CD4-positive, alpha-beta T cell treated with Interleukin-10 for 1 hour (primary cell): ENCODE results near the gene MCFD2.
"Not testable (repeated sequence)": the region's sequence is repeated elsewhere in the genome, so short reads cannot be mapped to it uniquely, and the experiment has no call there.

Source experiments
- DNase-seq: peaks from one replicate; pipeline ENCODE4 v3.0.0-alpha.2; 2020

MCFD2 gene

DNA sequence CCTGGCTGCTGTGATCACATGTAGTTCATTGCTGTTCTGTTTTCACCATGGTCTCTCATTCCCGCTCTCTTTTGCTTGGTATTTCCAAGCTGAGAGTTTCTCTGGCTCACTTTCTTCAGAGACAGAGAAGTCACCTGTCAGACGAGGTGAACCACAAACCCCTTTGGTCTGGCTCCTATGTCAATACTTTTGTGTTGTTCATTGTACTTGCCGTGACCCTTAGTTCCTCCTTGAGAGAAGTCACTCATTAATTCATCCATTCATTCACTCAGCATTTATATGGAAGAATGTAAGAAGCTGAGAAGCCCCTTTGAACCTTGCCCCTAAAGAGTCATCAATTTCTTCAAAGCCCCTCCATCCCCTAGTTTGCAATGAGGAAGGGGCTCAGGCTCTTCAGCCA, 15.2 kb downstream of the MCFD2 start:
- DNase-seq: no peak

DNA sequence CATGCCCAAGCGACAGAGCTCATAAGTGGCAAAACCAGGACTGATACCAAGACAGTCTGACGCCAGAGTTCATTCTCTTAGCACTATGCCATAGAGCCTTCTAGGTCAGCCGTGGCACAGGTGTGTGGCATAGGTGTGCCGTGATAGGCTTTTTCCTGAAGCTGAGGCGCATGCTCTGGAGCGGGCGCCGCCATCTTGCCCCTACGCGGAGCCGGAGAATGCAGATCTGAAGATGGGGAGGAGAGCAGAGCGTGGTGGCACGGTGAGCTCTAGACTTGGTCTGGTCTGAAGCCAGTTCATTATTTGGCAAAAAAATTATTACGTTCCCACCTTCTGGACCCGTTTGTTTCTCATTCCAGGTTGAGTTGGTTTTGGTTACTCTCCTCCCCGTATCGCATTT, 16.6 kb downstream of the MCFD2 start:
- no peak for DNase-seq

DNA sequence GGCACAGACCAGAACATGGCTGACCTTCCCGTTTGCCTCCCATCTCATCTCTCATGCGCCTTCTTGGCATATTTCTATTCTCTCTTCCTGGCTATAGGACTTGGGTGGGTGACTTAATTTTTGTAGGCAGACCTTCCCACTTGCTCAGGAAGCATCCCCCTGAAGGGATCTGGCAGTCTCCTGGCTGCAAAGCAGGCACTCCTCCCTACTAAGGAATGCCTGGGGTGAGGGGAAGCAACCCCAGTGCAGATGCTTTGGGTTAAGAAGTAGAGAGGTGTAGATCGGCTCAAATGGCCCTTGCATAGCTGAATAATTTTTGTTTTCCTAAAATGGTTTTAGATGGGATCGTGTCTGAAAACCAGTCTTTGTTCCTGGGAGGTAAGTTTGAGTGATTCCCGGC, 17.6 kb downstream of the MCFD2 start:
- DNase-seq: no peak

DNA sequence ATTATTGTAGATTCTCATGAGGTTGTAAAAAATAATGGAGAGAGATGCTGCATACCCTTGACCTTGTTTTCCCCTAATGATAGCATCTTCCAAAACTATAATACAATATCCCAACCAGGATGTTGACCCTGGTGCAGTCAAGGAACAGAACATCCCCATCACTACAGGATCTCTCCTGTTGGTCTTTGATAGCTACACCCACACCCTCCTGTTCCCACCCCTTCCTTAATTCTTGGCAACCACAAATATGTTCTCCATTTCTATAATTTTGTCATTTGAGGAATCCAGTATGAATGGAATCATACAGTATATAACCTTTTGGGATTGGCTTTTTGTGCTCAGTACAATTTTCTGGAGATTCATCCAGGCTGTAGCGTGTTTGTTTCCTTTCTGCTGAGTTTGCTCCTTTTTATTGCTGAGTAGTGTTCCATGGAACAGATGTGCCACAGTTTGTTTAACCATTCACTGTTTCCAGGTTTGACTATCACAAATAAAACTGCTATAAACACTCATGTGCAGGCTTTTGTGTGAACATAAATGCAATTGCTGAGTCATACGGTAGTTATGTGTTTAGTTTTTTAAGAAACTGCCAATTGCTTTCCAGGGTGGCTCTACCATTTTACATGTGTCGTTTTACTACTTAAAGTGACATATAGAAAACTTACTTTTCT, 22.2 kb downstream of the MCFD2 start:
- DNase-seq: no peak

DNA sequence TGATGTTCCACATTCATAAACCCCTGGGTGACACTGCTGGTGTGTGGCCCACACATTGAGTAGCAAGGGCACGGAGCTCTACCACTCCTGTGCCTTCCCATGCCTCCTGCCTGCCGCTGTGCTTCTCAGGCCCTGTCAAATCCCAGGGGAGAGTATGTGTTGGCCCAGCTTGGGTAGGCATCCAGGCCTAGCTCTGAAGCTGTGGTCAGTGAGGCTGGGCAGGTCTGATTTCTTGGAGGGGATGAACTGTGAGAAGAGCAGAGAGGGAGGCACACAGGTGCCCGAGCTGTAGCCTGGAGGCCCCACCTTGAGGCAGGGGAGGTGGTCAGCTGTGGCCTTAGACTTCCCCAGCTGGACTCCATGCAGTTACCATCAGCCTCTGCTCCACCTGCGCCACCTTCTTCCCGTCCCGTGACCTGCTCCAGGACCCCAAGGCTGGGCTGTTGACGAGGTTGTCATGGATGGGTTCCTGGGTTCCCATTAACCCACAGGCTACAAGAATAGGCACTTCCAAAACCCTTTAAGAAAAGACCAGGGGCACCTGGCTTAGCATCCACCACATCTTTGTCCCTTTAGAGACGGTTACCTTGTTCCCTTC, 23.6 kb downstream of the MCFD2 start:
- no peak for DNase-seq

DNA sequence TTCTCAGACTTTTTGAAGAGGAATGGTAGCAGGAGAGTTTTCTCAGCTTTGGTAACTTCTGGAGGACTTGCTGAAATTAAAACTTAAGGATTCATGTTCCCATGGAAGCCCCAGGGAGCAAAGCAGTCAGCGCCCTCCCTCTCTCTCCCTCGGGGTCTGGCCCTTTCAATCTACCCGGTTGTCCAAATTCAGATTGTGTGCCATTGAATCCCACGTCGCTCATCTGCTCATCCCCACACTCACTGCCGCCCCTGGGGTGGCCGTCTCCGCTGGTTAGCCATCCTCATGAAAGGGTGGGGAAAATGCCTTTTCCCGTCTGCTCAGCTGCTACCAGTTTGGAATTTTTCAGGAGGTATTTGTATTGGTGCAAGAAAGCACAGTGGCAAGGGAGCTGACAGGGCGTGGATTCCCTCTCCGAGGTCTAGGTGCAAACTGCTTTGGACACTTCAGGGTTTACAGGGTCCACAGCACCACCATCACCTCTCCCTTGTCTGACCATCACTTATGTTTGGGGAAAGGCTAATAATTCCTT, 27.1 kb downstream of the MCFD2 start:
- no peak for DNase-seq

DNA sequence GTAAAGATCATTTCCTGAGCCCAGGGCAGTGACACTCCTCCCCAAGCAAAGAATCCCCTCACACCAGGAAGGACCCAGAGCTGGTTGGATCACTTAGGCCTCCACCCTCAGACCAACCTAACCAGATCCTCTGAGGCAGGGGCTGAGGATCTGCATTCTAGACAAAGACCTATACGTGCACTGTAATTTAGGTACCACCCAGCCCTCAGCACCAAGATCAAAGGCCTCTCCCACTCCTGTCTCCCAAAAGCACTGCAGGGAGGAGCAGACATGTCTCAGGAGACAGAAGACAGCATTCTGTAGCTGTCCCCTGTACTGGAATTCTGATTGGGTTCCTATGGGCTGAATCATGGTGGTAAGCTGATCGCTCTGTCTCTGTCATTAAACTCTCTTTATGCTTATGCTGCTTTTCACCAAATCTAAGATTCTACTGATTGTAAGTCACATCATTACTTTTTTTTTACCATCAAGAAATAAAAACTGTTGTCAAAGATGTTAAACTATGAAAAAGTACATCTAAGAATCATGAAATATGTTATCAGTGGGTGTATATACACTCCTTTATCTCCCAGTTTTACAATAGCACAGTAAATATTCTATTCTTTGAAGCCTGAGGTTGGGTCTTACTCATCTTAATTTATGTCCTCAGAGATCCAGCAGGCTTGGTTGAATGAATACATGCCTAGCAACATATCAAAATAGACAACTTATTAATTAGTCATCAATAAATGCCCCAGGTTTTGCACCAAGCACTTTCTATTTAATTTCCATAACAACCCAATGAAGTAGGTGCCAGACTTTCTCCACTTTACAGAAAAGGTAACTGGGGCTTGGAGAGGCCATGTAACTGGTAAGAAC, 28.3 kb downstream of the MCFD2 start:
- DNase-seq: no peak

DNA sequence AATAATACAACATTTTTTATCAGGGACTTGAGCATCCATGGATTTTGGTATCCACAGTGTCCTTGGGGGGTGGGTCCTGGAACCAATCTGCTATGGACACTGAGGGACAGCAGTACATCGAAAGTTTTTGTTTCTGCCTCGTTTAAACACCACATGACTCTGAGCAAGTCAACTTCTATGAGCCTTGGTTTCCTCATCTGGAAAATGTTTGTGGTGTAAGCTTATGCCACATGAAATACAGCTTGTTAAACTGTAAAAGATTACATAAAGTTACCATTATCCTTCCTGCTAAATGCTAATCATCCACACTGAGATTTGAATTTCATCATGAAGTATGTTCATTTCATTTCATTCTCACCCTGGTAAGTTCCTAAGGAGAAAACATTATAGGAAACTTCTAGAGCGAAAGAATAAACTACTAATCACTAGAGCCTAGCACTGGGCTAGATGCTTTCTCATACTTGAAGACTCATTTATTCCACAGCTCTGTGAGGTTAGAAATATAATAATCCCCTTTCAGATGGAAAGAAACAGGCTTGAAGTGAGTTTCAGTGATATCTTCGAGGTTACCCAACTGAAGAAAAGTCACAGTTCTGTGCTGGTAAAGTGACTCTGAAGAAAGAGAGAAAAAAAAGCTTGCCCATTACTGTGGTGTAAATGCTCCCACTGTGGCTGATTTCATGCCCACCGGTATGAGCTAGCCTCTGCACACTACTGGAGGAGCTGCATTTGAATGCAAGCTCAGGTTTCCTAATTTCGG, 29.2 kb downstream of the MCFD2 start:
- no peak for DNase-seq

DNA sequence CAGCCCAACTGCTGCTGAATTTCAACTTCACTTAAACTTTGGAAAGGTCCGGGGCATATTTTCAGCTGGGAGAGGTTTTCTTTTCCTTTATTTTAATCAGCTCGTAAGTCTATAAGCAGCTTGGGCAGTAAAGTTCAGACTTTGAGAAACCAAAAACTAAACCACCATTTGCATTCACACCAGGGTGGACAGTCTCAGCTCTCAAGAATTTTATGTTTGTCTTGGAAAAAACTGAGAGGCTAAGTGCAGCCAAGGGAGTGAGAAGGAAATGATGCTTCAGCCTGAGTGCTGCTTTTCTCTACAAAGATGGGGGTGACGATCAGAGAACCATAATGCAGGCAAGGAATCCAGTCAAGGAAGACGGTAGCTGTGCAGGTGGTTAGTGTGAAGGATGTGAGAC, 30.2 kb downstream of the MCFD2 start:
- DNase-seq: no peak

DNA sequence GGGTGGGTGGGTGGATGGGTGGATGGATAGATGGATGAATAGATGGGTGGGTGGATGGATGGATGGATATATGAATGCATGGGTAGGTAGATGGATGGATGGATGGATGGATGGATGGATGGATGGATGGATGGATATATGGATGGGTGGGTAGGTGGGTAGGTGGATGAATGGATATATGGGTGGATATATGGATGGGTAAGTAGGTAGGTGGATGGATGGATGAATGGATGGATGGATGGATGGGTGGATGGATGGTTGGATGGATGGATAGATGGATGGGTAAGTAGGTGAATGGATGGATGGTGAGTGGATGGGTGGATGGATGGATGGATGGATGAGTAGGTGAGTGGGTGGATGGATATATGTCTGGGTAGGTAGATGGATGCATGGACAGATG, 36.1 kb downstream of the MCFD2 start:
- no peak for DNase-seq

DNA sequence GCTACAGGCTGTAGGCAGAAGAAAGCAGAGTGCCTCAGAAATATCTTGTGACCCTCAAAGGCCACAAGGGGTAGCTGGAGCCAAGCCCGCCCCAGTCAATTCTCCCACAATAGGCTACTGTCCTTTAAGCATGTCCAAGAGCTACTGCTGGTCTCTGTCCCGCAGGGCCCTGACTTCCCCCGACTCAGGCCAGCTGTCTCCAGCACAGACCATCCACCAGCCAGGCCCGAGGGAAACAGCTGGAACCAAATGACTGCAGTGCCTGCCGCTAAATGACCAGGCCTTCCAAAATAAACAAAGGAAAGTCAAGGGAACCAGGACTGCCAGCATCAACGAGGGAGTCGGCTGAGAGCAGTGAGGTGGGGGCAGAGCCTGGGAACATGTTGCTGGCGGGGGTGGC, 36.7 kb downstream of the MCFD2 start:
- no peak for DNase-seq

DNA sequence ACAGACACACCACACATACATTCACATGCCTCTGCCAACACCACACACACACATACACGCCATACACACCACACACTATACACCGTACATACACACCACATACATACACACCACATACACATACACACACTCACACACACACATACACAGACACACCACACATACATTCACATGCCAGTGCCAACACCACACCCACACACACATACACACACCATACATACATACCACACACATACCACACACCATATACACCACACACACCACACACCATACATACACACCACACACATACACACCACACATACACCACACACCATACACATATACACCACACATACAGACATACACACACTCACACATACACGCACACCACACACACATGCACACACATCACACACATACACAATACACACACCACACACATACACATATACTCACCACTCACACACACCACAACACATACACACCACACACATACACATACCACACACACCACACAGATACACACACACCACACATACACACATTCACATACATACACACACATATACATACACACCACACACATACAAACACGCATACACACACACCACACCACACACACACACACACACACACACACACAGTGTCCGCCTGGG, 37.2 kb downstream of the MCFD2 start:
- no peak for DNase-seq

DNA sequence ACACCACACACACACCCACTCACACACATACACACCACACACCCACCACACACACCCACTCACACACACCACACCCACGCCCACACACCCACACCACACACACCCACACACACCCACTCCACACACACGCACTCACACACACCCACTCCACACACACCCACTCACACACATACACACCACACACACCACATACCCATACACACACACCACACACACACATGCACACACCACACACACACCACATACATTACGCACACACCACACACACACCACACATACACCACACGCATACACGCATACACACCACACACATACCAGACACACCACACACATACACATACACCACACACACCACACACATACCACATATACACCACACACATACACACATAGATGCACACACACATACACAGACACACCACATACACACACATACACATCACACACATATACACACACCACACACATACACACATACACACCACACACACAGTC, 37.9 kb downstream of the MCFD2 start:
- no peak for DNase-seq

DNA sequence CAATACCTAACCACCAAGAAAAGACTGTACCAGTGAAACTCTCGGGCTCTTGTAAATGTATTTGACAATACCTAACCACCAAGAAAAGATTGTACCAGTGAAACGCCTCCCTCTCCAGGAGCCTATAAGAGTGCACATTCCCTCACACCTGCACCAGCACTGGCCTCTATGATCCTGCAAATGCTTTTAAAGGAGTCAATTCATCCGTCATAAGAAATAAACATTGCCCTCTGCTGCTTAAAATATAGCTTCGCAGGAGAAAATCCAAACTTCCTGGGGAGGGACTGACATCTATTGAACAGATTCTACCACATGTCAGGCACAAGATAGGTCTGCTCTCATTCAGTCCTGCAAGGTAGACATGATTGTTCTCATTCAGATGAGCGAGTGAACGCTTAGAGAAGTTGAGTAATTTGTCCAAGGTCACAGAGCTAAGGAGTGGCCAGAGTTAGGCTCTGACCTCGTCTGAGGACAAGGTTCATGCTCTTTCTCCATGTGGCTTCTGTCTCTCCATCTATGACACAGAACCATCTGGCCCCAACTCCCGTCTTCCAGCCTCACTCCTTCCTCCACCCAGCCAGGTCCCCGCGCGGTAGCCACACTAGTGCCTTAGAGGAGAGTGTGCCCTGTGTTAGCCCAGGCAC, 38.7 kb downstream of the MCFD2 start:
- peak; percentile 17 for DNase-seq

DNA sequence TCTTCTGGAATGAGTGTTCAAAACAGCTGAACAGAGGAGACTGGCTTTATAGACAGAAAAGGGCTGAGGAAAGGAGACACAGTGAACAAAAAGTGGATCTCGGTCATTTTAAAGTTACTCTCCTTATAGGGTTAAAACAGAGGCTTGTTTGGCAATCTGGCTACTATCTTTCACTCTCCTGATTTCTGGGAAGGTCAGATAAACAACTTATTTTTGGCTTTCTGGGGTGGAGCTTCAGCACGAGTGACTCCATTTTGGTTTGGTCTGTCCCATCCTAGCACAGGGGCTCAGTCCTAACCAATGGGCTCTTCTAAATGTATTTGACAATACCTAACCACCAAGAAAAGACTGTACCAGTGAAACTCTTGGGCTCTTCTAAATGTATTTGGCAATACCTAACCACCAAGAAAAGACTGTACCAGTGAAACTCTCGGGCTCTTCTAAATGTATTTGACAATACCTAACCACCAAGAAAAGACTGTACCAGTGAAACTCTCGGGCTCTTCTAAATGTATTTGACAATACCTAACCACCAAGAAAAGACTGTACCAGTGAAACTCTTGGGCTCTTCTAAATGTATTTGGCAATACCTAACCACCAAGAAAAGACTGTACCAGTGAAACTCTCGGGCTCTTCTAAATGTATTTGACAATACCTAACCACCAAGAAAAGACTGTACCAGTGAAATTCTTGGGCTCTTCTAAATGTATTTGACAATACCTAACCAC, 39.5 kb downstream of the MCFD2 start:
- not testable (repeated sequence) for DNase-seq

DNA sequence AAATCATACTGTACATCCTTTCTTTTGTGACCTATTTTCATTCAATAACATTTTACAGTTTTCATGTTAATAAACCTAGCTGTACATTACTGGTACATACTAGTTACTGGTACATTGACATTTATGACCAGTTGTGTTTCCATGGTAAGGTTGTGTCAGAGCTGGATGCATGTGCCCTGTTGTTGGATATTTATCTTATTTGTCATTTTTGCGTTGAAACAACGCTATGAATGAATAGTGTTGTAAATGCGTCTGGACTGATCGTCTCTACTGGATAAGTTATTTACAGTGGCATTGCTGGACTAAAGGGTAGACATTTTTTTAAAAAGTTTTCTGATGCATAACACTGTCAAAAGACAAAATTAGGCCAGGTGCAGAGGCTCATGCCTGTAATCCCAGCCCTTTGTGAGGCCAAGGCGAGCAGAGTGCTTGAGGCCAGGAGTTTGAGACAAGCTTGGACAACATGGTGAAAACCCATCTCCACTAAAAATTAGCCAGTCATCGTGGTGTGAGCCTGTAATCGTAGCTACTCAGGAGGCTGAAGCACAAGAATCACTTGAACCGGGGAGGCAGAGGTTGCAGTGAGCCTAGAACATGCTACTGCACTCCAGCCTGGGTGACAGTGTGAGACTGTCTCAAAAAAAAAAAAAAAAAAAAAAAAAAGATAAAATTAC, 40.2 kb downstream of the MCFD2 start:
- no peak for DNase-seq

DNA sequence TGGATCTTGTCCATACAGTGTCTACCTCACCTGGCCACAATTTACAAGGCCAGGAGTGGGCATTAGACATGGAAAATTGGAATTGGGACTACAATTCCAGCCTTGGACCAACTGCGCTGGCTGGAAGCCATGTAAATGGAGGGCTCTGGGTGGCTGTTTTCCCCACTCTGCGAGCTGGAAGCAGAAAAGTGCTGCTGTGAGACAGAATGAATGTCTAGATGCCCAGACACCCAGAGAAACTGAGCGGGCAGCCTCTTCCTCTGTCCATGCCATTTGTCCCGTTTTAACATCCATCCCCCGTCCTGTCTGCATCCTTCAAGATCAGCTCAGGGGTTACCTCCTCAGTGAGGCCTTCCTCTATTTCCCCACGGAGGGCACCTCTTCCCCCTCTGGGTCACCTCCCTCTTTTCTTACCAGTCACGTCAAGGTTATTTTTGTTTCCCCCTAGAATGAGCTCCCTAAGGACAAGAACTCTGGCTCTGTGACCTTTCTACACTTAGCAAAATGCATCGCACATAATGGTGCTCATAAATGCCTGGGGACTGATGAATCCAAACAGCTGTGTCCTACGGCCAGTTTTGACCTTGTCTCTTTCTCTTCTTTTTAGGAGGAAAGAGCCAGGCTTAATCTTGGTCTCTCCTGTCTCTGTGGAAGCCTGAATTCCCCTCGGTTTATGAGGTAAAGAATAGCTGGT, 41.2 kb downstream of the MCFD2 start:
- DNase-seq: no peak

DNA sequence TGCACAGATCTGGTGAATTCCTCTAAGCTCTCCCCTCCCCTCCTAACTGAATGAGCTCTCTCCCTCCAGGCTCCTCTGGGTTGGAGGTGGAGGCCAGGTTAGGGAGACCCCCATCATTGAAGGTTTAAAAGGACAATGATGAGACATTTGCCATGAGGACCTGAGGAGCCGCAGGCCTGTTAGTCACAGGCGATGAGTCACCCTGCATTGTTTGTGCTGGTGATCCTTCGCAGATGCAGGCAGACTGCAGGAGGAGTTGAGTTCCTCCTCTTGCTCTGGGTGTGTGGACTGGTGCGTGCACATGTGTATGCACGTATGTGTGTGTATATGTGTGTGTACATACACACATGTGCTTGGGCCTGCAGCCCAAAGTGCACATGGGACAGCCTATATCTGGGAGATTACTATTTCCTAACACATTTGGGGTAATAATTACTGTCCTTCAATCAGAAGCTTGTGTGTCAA, 42.0 kb downstream of the MCFD2 start:
- DNase-seq: no peak

DNA sequence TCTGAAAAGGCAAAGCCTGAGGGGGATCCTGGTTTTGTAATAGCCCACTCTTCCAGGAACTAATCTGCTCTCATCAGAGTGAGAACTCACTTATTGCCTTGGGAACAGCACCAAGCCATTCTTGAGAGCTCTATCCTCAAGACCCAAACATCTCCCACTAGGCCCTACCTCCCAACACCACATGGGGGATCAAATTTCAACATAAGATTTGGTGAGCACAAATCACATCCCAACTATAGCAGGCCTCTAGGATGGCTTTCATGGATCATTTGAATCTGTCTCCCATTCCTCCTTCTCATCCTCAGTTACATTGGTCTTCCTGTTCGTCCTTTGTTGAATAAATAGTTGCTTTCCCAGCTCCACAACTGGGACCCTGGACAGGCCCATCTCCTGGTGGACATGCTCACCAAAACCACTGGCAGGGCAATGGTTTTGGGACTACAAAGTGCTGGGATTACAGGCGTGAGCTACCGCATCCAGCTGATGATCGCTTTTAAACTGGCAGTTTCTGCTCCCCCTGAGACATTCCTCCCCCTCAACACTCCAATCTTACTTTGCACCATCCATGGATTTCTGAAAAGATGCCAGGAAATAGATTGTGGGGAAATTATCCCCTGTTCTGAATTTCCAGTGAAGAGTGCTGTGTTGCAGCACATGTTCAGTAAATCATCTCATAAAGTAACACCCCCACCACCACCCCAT, 42.6 kb downstream of the MCFD2 start:
- no peak for DNase-seq
